ENCODE measurements around the gene MED13L.

DNA sequence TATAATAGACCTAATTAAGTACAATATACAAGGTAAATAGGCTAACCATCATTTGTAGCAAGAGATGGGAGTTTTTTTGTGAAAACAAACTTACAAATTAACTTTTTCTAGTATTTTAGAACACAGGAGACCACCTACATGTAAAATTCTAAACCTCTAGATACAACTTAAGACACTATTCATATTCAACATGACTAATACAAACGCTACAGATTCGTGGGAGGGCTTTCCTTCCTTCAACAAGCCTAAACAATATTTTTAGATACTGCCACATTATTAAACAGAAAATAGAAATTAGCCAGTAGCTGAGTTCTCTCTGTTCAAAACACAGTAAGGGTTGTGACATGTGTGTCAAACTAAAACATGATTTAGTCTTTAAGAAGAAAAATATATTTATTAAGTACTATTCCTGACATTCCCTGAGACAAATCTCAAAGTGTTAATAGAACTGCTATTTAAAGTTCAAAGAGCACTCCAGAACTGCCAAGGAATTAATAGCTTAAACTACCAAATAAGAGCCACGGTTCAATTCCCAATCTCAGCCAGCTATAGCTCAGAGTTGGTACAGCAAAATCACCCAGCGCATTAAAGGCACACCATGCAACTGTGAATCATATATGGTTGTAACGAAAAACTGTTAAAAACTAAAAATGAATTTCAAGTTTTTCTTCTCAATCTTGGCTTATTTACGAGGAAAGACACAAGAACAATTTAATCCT, 10.7 kb downstream of the MED13L start:
- no peak for TF ChIP-seq POLR2A (IDR thresholded peaks at IDR 0.05)
- TF ChIP-seq, protein P1, sequence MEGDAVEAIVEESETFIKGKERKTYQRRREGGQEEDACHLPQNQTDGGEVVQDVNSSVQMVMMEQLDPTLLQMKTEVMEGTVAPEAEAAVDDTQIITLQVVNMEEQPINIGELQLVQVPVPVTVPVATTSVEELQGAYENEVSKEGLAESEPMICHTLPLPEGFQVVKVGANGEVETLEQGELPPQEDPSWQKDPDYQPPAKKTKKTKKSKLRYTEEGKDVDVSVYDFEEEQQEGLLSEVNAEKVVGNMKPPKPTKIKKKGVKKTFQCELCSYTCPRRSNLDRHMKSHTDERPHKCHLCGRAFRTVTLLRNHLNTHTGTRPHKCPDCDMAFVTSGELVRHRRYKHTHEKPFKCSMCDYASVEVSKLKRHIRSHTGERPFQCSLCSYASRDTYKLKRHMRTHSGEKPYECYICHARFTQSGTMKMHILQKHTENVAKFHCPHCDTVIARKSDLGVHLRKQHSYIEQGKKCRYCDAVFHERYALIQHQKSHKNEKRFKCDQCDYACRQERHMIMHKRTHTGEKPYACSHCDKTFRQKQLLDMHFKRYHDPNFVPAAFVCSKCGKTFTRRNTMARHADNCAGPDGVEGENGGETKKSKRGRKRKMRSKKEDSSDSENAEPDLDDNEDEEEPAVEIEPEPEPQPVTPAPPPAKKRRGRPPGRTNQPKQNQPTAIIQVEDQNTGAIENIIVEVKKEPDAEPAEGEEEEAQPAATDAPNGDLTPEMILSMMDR (IDR thresholded peaks at IDR 0.05): no peak
